ENCODE data around the gene ATP8A2.
"Not testable (repeated sequence)": the region's sequence is repeated elsewhere in the genome, so short reads cannot be mapped to it uniquely, and the experiment has no call there.

Gene ATP8A2

DNA sequence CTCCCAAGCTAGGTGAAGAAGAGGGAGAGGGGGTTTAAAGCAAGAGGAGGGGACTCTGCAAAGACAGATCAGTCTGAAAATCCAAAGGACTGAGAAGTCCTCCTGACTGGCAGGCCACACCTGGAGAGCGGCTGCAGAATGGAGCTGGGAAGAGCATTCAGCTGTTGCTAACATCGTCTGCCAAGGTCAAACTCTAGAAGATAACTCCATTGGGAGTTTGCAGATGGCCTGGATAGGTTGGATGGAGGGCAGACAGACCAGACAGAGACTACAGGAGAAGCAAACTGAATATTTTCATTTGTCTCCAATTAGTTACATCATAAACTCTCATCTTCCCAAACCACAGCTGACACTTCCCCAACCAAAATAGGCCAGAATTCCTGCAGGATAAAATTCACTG, 699.9 kb downstream of the ATP8A2 start:
- DNase-seq (no peak), ATAC-seq (no peak)
- Mint-ChIP-seq H3K4me1 (peaks cover 6% of the 10 kb centered on the region), H3K4me3 (no peak overlapping the region), H3K27me3 (peaks cover 51% of the 10 kb centered on the region), H3K27ac (no peak overlapping the region), H3K9me3 (no peaks in the 10 kb centered on the region)

DNA sequence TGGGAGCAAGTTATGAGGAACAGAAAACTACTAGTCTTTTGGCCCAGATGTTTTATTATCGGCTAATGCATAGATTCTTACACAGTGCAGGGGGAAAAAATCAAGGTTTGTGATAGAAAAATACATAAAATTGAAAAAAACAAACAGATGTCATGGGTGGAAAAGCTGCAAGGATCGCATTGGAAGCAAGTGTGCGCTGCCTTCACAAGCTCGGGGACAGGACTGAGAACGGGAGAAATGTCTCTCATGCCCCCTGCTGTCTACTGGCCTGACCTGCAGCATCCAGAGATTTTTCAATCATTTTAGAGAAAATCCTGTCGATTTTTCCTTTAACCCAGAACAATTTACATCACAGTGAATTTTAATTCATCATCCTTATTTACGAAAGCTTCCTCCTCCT, 700.6 kb downstream of the ATP8A2 start:
- H3K27me3 Mint-ChIP-seq, result peaks cover 57% of the 10 kb centered on the region
- not testable (repeated sequence) for H3K4me1 Mint-ChIP-seq, H3K27ac Mint-ChIP-seq, DNase-seq, H3K9me3 Mint-ChIP-seq, H3K4me3 Mint-ChIP-seq
- peak; percentile 62 for ATAC-seq

DNA sequence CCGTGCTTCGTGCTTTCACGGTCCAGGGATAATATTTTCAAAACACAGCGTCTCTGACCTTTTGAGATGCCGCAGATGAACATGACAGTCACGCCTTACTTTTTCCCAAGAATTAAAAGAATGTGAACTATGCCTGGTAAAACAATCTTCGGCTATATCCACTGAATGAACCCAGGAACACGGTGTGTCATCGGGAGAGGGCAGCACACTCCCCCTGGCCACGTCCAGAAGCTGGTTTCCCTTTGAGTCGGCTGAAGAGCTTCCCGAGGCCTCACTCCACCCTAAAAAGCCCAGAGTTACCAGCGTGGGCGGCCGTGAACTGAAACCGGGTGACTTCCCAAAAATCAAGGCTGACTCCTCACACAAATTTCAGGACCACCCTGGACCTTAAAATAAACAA, 702.9 kb downstream of the ATP8A2 start:
- DNase-seq, result no peak
- Mint-ChIP-seq H3K4me1 (peaks cover 6% of the 10 kb centered on the region), H3K4me3 (no peak overlapping the region), H3K27me3 (peaks cover 52% of the 10 kb centered on the region), H3K9me3 (no peaks in the 10 kb centered on the region), H3K27ac (no peak overlapping the region)
- no peak for ATAC-seq
